H1 (cell line): Measurements from ENCODE around the gene SHMT1. TPM values are rescaled to one million over a fixed set of nuclear protein-coding genes. Genes with fewer than 3 reads are reported as not detected.

Experiments
- CTCF ChIA-PET: fragments of 300-600 bp; sonication (Branson Sonifier 250); formaldehyde crosslinking; loops from one replicate; lab custom pipeline; 2021; ENCODE audit not compliant: partially characterized antibody; lab: Charles Lee
- POLR2A ChIA-PET: fragments of 300-600 bp; sonication (Branson Sonifier 250); formaldehyde crosslinking; loops from one replicate; lab custom pipeline; 2021; ENCODE audit warnings: inconsistent platforms; ENCODE audit not compliant: partially characterized antibody; lab: Charles Lee
- DNase-seq, 2 experiments: peaks; one replicate each; pipeline versions ENCODE4 v3.0.0 to v3.0.0-alpha.2; 2010 to 2022; ENCODE audit warnings: low spot score in 2 of 2, low read depth in 1 of 2, mixed read lengths in 1 of 2
- FAIRE-seq: peaks from 2 replicates; lab custom pipeline; 2011; peaks lifted over from hg19 to GRCh38; lab: Jason Lieb, UNC
- H2AFZ ChIP-seq: 2 replicates; pipeline ENCODE4 v1.8.1; 2012; ENCODE audit warnings: low read length, inconsistent platforms
- H2AK5ac ChIP-seq: 2 replicates; pipeline ENCODE4 v1.6.1; 2013; ENCODE audit warnings: low read depth, low read length
- H2BK120ac ChIP-seq: replicated peaks from 2 replicates; pipeline ENCODE3; 2013; ENCODE audit warnings: low read depth, low read length, inconsistent platforms
- H2BK12ac ChIP-seq: 2 replicates; pipeline ENCODE4 v1.6.1; 2013; ENCODE audit warnings: low read depth, low read length
- H2BK15ac ChIP-seq: 2 replicates; pipeline ENCODE4 v1.6.1; 2013; ENCODE audit warnings: low read length
- H2BK20ac ChIP-seq: 2 replicates; pipeline ENCODE4 v1.6.1; 2013; ENCODE audit warnings: low read length
- H2BK5ac ChIP-seq: 2 replicates; pipeline ENCODE4 v1.6.1; 2013; ENCODE audit warnings: low read depth, low read length
- H3K14ac ChIP-seq: 2 replicates; pipeline ENCODE4 v1.6.1; 2013; ENCODE audit warnings: inconsistent platforms; ENCODE audit not compliant: insufficient read length
- H3K18ac ChIP-seq: 2 replicates; pipeline ENCODE4 v1.6.1; 2013; ENCODE audit warnings: low read length; ENCODE audit errors: extremely low read depth
- H3K23ac ChIP-seq: 2 replicates; pipeline ENCODE4 v1.6.1; 2013; ENCODE audit warnings: inconsistent platforms; ENCODE audit not compliant: insufficient read length
- H3K23me2 ChIP-seq: 2 replicates; pipeline ENCODE4 v1.6.1; 2013; ENCODE audit warnings: low read depth, low read length
- H3K27ac ChIP-seq: 2 replicates; pipeline ENCODE4 v1.6.1; 2011; ENCODE audit warnings: low read depth, low read length, inconsistent platforms
- H3K27me3 ChIP-seq, 4 experiments: replicated peaks in 1 of 4; 1 replicate in 1 of 4; 2 replicates in 3 of 4; pipeline versions ENCODE4 v1.6.1 to v1.8.1; 2011 to 2013; ENCODE audit warnings: low read length in 3 of 4, mild to moderate bottlenecking in 3 of 4, inconsistent platforms in 2 of 4, mixed read lengths in 2 of 4, moderate library complexity in 1 of 4; ENCODE audit not compliant: control insufficient read depth in 3 of 4, insufficient read depth in 3 of 4; ENCODE audit errors: extremely low read depth in 1 of 4
- H3K36me3 ChIP-seq, 4 experiments: 2 replicates each; pipeline versions ENCODE4 v1.6.1 to v1.8.1; 2011 to 2013; ENCODE audit warnings: mild to moderate bottlenecking in 4 of 4, low read length in 3 of 4, moderate library complexity in 2 of 4, control low read depth in 1 of 4, inconsistent platforms in 1 of 4; ENCODE audit not compliant: insufficient read depth in 4 of 4, control insufficient read depth in 2 of 4
- H3K4ac ChIP-seq: replicated peaks from 2 replicates; pipeline ENCODE3; 2013; ENCODE audit warnings: low read length, low read depth, mixed read lengths, inconsistent platforms; ENCODE audit not compliant: insufficient read length
- H3K4me1 ChIP-seq, 4 experiments: replicated peaks in 1 of 4; 1 replicate in 1 of 4; 2 replicates in 3 of 4; pipeline versions ENCODE4 v1.6.1 to v1.8.1; 2011 to 2013; ENCODE audit warnings: low read length in 3 of 4, inconsistent platforms in 2 of 4, mixed read lengths in 1 of 4; ENCODE audit not compliant: insufficient read depth in 4 of 4, control insufficient read depth in 3 of 4
- H3K4me2 ChIP-seq, 2 experiments: 2 replicates each; pipeline versions ENCODE4 v1.6.1 to v1.8.1; 2011 to 2013; ENCODE audit warnings: low read depth in 2 of 2, low read length in 2 of 2, control low read depth in 1 of 2, inconsistent platforms in 1 of 2, mild to moderate bottlenecking in 1 of 2; ENCODE audit not compliant: insufficient read depth in 1 of 2
- H3K4me3 ChIP-seq, 4 experiments: fragments of 200-600, 300-600 bp in 1 of 4; sonication (generic), shearing (Covaris generic), sonication (Bioruptor Twin) in 1 of 4; 2 replicates each; pipeline versions ENCODE4 v1.5.1 to v1.8.1; 2011 to 2016; ENCODE audit warnings: low read length in 4 of 4, low read depth in 3 of 4, control low read depth in 2 of 4, inconsistent platforms in 2 of 4, mild to moderate bottlenecking in 2 of 4, mixed read lengths in 1 of 4, moderate library complexity in 1 of 4; ENCODE audit not compliant: insufficient read depth in 2 of 4; ENCODE audit errors: extremely low read depth in 1 of 4
- H3K56ac ChIP-seq: replicated peaks from 2 replicates; pipeline ENCODE3; 2013; ENCODE audit warnings: low read depth, mild to moderate bottlenecking, mixed read lengths, low read length, inconsistent platforms; ENCODE audit not compliant: insufficient read length
- H3K79me1 ChIP-seq: 2 replicates; pipeline ENCODE4 v1.6.1; 2013; ENCODE audit warnings: low read depth, low read length, control low read depth
- H3K79me2 ChIP-seq, 2 experiments: 2 replicates each; pipeline versions ENCODE4 v1.6.1 to v1.8.1; 2012 to 2013; ENCODE audit warnings: low read length in 2 of 2, mild to moderate bottlenecking in 2 of 2, inconsistent platforms in 1 of 2; ENCODE audit not compliant: insufficient read depth in 2 of 2, control insufficient read depth in 1 of 2
- H3K9ac ChIP-seq, 4 experiments: replicated peaks in 1 of 4; 1 replicate in 1 of 4; 2 replicates in 3 of 4; pipeline versions ENCODE4 v1.6.1 to v1.8.1; 2011 to 2013; ENCODE audit warnings: low read depth in 3 of 4, low read length in 3 of 4, control low read depth in 2 of 4, mild to moderate bottlenecking in 2 of 4, moderate library complexity in 2 of 4, inconsistent platforms in 1 of 4; ENCODE audit errors: extremely low read depth in 1 of 4
- H3K9me3 ChIP-seq, 2 experiments: 2 replicates each; pipeline versions ENCODE4 v1.6.1 to v1.8.1; 2012 to 2013; ENCODE audit warnings: mild to moderate bottlenecking in 2 of 2, moderate library complexity in 2 of 2, control low read depth in 1 of 2, inconsistent platforms in 1 of 2, low read depth in 1 of 2, low read length in 1 of 2, mixed read lengths in 1 of 2; ENCODE audit not compliant: insufficient read depth in 2 of 2
- H4K20me1 ChIP-seq, 2 experiments: replicated peaks in 1 of 2; 2 replicates each; pipeline versions ENCODE3 to v1.8.1; 2011 to 2013; ENCODE audit warnings: inconsistent platforms in 2 of 2, low read length in 2 of 2, mild to moderate bottlenecking in 1 of 2; ENCODE audit not compliant: insufficient read depth in 2 of 2, control insufficient read depth in 1 of 2
- H4K5ac ChIP-seq: 2 replicates; pipeline ENCODE4 v1.6.1; 2013; ENCODE audit warnings: low read length, low read depth, mixed read lengths, inconsistent platforms; ENCODE audit not compliant: insufficient read length
- H4K8ac ChIP-seq: 2 replicates; pipeline ENCODE4 v1.8.0; 2013; ENCODE audit warnings: mild to moderate bottlenecking, moderate library complexity, low read length, inconsistent platforms; ENCODE audit not compliant: insufficient read depth; ENCODE audit errors: extremely low read depth
- H4K91ac ChIP-seq: replicated peaks from 2 replicates; pipeline ENCODE3; 2013; ENCODE audit warnings: low read length, mixed read lengths, inconsistent platforms; ENCODE audit not compliant: insufficient read length
- BRCA1 ChIP-seq: IDR thresholded peaks from 2 replicates; pipeline ENCODE4 v1.6.1; 2012; ENCODE audit warnings: low read depth, low read length, improper control_type of control experiment
- HDAC2 ChIP-seq, 2 experiments: fragments of 300-600 bp in 1 of 2; sonication (generic) in 1 of 2; IDR thresholded peaks; 2 replicates each; pipeline ENCODE4 v1.6.1; 2011 to 2012; ENCODE audit warnings: low read depth in 2 of 2, low read length in 2 of 2, mild to moderate bottlenecking in 2 of 2, moderate library complexity in 2 of 2, borderline replicate concordance in 1 of 2, inconsistent platforms in 1 of 2
- JUND ChIP-seq: IDR thresholded peaks from 2 replicates; pipeline ENCODE4 v1.6.1; 2011; ENCODE audit warnings: mild to moderate bottlenecking, improper control_type of control experiment, low read length
- RBBP5 ChIP-seq: IDR thresholded peaks from 2 replicates; pipeline ENCODE4 v1.7.1; 2012; ENCODE audit warnings: low read depth, mild to moderate bottlenecking, inconsistent platforms, low read length, moderate library complexity, borderline replicate concordance
- SIX5 ChIP-seq: IDR thresholded peaks from 2 replicates; pipeline ENCODE4 v1.6.1; 2011; ENCODE audit warnings: mild to moderate bottlenecking, low read depth, low read length
- SUZ12 ChIP-seq: fragments of 200-600 bp; sonication (generic); IDR thresholded peaks from 2 replicates; pipeline ENCODE4 v1.6.1; 2012; ENCODE audit warnings: mild to moderate bottlenecking, inconsistent platforms, low read length, moderate library complexity, mixed read lengths
- TBP ChIP-seq: IDR thresholded peaks from 2 replicates; pipeline ENCODE4 v1.6.1; 2011; ENCODE audit warnings: low read depth, low read length, improper control_type of control experiment
- TCF12 ChIP-seq: IDR thresholded peaks from 2 replicates; pipeline ENCODE4 v1.6.1; 2011; ENCODE audit warnings: low read depth, mild to moderate bottlenecking, low read length
- ZNF274 ChIP-seq: IDR thresholded peaks from 2 replicates; pipeline ENCODE4 v1.7.0; 2012; ENCODE audit warnings: low read length, borderline replicate concordance; ENCODE audit errors: extremely low read depth
- WGBS, 2 experiments: shearing (Covaris generic) in 1 of 2; methylation state at CpG; one replicate each; pipeline versions ENCODE4 v1.1.6 to v1.1.7; 2013 to 2015; ENCODE audit warnings: low lambda C conversion rate in 2 of 2, mixed read lengths in 2 of 2, inconsistent platforms in 1 of 2, low coverage in 1 of 2, missing lambda C conversion rate in 1 of 2; ENCODE audit not compliant: insufficient replicate concordance in 2 of 2, insufficient coverage in 1 of 2, insufficient read length in 1 of 2; ENCODE audit errors: extremely low coverage in 1 of 2, missing lambda C conversion rate in 1 of 2; 5-methylcytosine and 5-hydroxymethylcytosine counted together
- polyA plus RNA-seq, 7 experiments: library from polyadenylated mRNA; depleted of rRNA in 3 of 7; stranded (reverse) in 5 of 7; unstranded in 2 of 7; fragments of >200 nt in 5 of 7; fragments of 200-250 nt in 2 of 7; gene quantifications; 1 replicate in 5 of 7; 2 replicates in 1 of 7; 4 replicates in 1 of 7; pipeline versions ENCODE4 v1.2.1 to v1.2.3, GENCODE V29; 2011 to 2013; ENCODE audit warnings: missing spikeins in 2 of 7, mixed read lengths in 2 of 7
- total RNA-seq: library from RNA; stranded (reverse); fragmentation: NEBNext Ultra II Directional; extraction: Animal tissue kit (Norgen Biotek cat#: 25700); gene quantifications from 2 replicates; pipeline ENCODE4 v1.2.1, GENCODE V29; 2021
- TF ChIP-seq, protein P1 (sequence below): IDR thresholded peaks from 2 replicates; pipeline ENCODE4 v1.6.1; 2012; ENCODE audit warnings: inconsistent platforms
- TF ChIP-seq, protein P2 (sequence below): IDR thresholded peaks from 2 replicates; pipeline ENCODE4 v1.6.1; 2012; ENCODE audit warnings: inconsistent platforms
- TF ChIP-seq, protein P3 (sequence below): IDR thresholded peaks from 2 replicates; pipeline ENCODE4 v1.6.1; 2011; ENCODE audit warnings: low read length, improper control_type of control experiment

Gene SHMT1
- total and polyA plus RNA-seq, 2 of the 8 experiments (the other 6 are each of a cell fraction or from before 2014, with no cell fraction given), result 30.7 to 39.3 TPM

DNA sequence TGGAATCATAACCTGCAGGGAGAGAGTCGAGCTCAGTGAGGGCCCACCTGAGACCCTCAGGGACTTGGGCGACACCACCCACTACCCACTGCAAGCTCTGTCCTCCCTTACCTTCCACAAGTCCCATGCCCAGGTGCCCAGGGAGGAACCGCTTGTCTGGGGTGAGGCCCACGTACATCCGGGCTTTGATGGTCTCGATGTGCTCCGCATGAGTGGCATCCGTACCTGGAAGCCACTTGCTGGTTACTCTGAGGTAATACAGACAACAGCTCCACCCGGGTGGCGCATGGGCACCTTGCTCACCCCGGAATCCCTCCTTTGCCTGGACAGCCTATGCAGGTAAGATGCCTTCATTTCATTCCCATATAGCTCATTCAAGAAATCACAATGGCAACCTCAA is 78.1 kb downstream of the SHMT1 start:
- POLR2A ChIA-PET, result interaction anchor here (0.6 to 1.8 kb wide), 4 partner anchors 8 to 61 kb away, joined by 3 to 4 read pairs (median 4); no protein-coding TSS in a partner anchor
- CTCF ChIA-PET, result interaction anchor here (0.8 to 1.8 kb wide), 6 partner anchors 9 to 70 kb away, joined by 3 to 6 read pairs (median 4); no protein-coding TSS in a partner anchor
- TF ChIP-seq TBP (no peak), SIX5 (no peak), SUZ12 (no peak), BRCA1 (no peak), RBBP5 (no peak), ZNF274 (no peak), TCF12 (no peak), HDAC2 (IDR thresholded peaks at IDR 0.05; ENCODE audit: borderline replicate concordance in 1 of 2, low read depth in 2 of 2, low read length in 2 of 2) (no peak), JUND (no peak)
- TF ChIP-seq, protein P1, sequence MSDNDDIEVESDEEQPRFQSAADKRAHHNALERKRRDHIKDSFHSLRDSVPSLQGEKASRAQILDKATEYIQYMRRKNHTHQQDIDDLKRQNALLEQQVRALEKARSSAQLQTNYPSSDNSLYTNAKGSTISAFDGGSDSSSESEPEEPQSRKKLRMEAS, result no peak
- TF ChIP-seq, protein P2, sequence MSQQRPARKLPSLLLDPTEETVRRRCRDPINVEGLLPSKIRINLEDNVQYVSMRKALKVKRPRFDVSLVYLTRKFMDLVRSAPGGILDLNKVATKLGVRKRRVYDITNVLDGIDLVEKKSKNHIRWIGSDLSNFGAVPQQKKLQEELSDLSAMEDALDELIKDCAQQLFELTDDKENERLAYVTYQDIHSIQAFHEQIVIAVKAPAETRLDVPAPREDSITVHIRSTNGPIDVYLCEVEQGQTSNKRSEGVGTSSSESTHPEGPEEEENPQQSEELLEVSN, result no peak
- TF ChIP-seq, protein P3, sequence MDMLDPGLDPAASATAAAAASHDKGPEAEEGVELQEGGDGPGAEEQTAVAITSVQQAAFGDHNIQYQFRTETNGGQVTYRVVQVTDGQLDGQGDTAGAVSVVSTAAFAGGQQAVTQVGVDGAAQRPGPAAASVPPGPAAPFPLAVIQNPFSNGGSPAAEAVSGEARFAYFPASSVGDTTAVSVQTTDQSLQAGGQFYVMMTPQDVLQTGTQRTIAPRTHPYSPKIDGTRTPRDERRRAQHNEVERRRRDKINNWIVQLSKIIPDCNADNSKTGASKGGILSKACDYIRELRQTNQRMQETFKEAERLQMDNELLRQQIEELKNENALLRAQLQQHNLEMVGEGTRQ, result no peak

More for the DNA sequence above, 78.1 kb downstream of the SHMT1 start:
- Histone ChIP-seq H2BK5ac (no peak overlapping the region), H3K79me1 (no peaks in the 10 kb centered on the region; the same call in 1 of the 2 replicates), H2AFZ (no peak overlapping the region), H4K20me1 (peaks cover 3 to 7% of the 10 kb centered on the region in 2 experiments), H4K8ac (no peak overlapping the region; the same call in 1 of the 2 replicates), H3K23me2 (no peaks in the 10 kb centered on the region), H2AK5ac (no peak overlapping the region), H4K5ac (no peak overlapping the region), H3K9ac (no peak overlapping the region), H3K56ac (no peak overlapping the region), H2BK120ac (no peak overlapping the region), H3K14ac (no peak overlapping the region), H2BK12ac (no peak overlapping the region), H3K9me3 (no peaks in the 10 kb centered on the region), H3K23ac (no peak overlapping the region), H3K4ac (no peak overlapping the region), H4K91ac (no peak overlapping the region), H3K4me1 (no peaks in the 10 kb centered on the region), H3K79me2 (no peaks in the 10 kb centered on the region), H3K18ac (no peak overlapping the region), H3K4me2 (no peak overlapping the region), H3K27me3 (no peaks in the 10 kb centered on the region), H3K36me3 (peaks cover 46 to 84% (median 72%) of the 10 kb centered on the region in 4 experiments), H2BK20ac (no peak overlapping the region), H3K27ac (no peak overlapping the region), H3K4me3 (no peak overlapping the region), H2BK15ac (no peak overlapping the region)
- DNase-seq (no peak), FAIRE-seq (no peak)
- 93% methylated on average over 11 of the region's 11 CpGs; no CpG with 5 or more reads in 1 of the 2 experiments for WGBS, 2 experiments
